T1000 (cell line): ENCODE results near the gene ENTPD6.
"Not testable (repeated sequence)": the region's sequence is repeated elsewhere in the genome, so short reads cannot be mapped to it uniquely, and the experiment has no call there.

Source experiments
- DNase-seq: peaks from one replicate; lab custom pipeline; 2025; ENCODE audit warnings: mixed read lengths; lab: John Stamatoyannopoulos, UW

ENTPD6 gene

GRCh38 chr20:25195014-25195961, at the start of gene ENTPD6:
ENTPD6 (plus strand) TSS chr20:25195712; CDS start chr20:25206537, 10,825 bp downstream.
- peak; percentile 79 for DNase-seq

- no peak for DNase-seq
Observed at GRCh38 chr20:25146976-25147375, 48.5 kb upstream of the ENTPD6 start.

DNA sequence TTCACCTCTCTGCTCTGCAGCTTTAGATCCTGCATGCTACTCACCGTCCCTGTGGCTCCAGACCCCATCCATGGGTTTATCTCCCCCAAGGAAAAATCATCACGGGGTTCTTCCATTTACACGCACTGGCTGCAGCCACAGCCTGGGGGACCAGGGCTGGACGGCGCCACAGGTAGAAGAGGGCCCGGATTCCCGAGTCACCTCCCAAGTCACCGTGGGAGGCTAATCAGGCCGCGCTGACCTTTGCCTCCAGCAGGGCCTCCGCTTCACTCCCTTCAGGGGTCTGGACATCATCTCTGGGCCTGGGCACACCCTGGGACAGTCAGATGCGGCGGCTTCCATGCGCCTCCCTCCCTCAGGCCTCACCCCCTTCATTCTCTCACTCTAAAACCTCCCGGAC, 47.8 kb upstream of the ENTPD6 start:
- DNase-seq: no peak

- DNase-seq: no peak
Observed at GRCh38 chr20:25148181-25148981, 47.1 kb upstream of the ENTPD6 start.

GRCh38 chr20:25148982-25149846, 46.3 kb upstream of the ENTPD6 start:
- no peak for DNase-seq

DNA sequence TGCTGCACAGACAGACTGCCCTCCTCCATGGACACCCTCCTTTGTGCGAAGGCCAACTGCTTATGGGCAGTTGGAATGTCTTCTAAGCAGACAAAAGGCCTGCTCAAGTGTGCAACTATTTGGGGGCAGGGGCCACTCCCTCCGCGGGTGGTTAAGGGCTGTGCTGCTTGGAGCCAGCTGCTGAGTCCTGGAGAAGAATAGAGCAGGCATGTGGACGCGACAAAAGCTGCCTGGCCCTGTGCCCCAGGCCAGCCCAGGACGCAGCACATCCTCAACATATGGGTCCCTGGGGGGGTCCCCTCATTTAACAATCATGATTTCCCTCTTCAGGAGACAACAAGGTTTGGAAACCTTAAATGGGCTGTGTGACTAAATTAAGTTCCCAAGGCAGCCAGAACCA, 45.5 kb upstream of the ENTPD6 start:
- DNase-seq: no peak

DNA sequence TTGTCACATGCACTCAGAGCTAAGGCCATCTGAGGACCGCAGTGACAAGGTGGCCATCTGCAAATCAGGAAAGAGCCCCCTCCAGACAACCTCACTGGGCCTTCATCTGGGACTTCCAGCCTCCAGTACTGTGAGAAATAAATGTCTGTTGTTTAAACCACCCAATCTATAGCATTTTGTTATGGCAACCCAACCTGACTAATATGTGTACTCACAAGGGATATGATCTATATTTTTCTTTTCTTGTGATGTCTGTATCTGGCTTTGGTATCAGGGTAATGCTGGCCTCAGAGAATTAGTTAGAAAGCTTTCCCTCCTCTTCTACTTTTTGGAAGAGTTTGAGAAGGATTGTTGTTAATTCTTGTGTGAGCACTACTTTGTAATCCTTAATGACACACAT, 37.5 kb upstream of the ENTPD6 start:
- no peak for DNase-seq

DNA sequence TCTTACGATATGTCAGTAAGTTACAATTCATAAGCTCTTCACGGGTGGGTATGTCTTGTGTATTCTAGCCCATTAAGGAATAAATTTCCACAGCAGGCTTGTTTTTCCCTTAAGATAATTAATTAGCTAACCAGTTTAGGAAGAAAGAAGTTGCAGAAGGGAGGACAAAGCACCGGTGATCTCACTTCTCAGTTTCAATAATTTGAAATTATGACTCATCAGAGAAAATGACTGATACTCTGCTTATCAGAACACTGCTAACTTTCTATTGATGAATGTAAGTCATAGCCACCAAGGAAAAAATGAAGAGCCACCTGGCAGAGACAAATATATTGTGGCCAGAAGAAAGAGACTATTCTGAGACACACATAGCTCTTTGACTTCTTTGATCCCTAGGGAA, 35.0 kb upstream of the ENTPD6 start:
- DNase-seq: no peak

DNA sequence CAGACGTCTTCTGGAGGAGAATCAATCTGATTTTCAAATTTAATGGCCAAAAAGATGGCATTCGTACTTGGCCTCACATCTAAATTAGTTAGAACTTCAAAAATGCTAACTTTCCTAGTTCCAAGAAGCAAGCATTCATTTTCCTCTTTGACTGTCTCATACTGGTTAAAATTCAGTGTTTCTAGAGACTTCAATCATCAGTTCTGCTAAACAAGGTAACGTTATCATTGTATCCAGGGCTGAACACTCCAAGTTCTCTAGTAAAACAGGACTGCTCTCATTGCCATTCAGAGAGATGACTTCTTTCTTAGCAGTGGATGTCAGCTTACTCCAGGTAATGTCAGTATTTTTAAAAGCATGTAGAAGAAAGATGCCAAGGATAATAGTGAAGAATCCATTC, 34.6 kb upstream of the ENTPD6 start:
- DNase-seq: no peak

GRCh38 chr20:25165128-25165527, 30.4 kb upstream of the ENTPD6 start:
- no peak for DNase-seq

GRCh38 chr20:25166105-25166782, 29.3 kb upstream of the ENTPD6 start:
- not testable (repeated sequence) for DNase-seq

DNA sequence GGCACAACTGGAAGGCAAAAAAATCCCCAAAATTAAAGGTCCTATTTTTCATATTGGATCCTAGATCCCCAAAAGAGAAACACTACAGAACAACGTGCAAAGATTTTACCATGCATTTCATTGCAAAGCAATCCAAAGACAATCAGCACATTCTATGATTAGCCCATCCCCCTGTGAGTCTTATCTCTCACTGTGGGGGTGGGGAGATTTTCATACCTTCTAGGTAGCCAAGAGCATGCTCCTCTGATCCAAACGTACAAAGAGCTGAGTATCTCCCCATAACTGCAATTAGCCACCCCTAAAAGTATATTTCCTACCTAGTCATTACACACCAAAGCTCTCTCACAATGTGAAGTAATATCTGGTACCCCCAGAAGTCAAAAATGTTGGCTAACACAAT, 22.2 kb upstream of the ENTPD6 start:
- no peak for DNase-seq

DNA sequence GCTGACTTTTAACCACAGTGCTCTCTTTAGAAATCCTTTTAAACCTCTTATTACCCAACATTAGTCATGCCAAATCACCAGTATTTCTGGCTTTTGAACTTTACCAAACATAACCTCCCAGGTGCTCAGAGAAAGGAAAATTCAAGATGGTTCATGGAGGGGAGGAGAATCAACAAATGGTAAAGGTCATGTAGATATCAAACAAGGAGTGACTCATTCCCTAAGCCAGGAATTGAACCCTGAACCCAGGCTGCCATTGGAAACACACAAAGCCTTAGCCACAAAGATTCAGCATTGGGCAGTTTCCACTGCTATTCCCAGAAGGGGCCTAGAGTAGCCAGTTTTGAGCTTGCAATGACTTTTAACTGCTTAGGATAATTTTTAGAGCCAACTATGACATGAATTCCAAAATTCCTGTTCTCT, 21.6 kb upstream of the ENTPD6 start:
- DNase-seq: no peak

GRCh38 chr20:25176184-25176583, 19.3 kb upstream of the ENTPD6 start:
- DNase-seq: no peak

DNA sequence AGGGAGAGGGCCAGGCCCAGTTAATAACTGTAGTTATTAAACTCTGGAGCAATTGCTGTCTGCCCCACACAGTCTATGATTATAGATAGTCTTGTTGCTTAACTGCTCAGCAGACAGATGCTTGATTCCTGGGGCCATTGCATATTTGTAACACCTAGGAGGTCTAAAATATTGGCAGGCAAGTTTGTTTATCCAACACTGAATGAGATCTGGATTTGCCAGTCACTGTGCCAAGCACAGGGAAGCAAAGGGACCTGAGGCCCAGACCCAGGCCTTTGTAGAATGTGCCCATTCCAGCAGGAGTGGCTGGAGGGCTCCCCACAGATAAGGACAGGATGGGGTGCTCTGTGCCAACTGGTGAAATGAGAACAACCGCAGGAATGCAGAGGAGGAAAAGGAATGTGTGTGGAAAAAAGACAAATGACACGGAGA, 17.6 kb upstream of the ENTPD6 start:
- peak; percentile 13 for DNase-seq

GRCh38 chr20:25178563-25179438, 16.7 kb upstream of the ENTPD6 start:
- peak; percentile 70 for DNase-seq

DNA sequence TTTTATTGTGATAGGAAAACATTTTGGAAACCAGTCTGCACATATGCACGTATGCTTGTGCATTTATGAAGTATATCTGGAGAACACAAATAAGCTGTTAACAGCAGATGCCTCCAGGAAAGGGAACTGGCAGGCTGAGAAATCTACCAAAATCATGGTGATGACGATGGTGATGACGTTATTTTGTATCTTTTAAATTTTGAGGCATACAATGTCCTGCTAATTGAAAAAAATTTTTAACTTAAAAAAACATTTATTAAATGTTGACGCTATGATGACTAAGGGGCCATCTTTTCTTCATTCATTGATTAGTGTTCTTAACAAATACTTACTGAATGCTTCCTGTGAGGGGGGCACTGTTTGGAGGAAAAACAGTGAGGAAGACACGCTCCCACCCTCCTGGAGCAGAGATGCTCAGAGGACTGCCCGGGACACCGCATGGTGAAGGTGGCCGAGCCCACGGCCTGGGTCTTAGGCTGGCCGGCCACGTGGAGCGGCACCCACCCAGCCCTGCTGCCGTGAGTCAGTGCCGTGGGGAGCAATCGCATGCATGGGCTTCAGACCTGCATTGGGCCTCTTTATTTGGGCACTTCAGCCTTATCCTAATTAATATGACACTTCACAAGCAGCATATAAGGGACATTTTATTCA, 15.9 kb upstream of the ENTPD6 start:
- no peak for DNase-seq

- not testable (repeated sequence) for DNase-seq
Observed at GRCh38 chr20:25184391-25184790, 11.1 kb upstream of the ENTPD6 start.

GRCh38 chr20:25187220-25187619, 8.3 kb upstream of the ENTPD6 start:
- DNase-seq: no peak

GRCh38 chr20:25187635-25188034, 7.9 kb upstream of the ENTPD6 start:
- no peak for DNase-seq
